Measurements from ENCODE around the gene CWH43.
"Not testable (repeated sequence)": the region's sequence is repeated elsewhere in the genome, so short reads cannot be mapped to it uniquely, and the experiment has no call there.

CWH43 gene

GRCh38 chr4:49107262-49107661 lies 121.2 kb downstream of the CWH43 start:
- H3K27me3 ChIP-seq (ENCODE audit: insufficient read depth, low read length); H3K4me1 ChIP-seq (ENCODE audit: insufficient read depth, low read length); H3K4me3 ChIP-seq (ENCODE audit: low read length); H2AFZ ChIP-seq (ENCODE audit: low read depth, low read length); H3K9me3 ChIP-seq (ENCODE audit: low read length); H3K36me3 ChIP-seq (ENCODE audit: insufficient read depth, low read length): not testable (repeated sequence)

DNA sequence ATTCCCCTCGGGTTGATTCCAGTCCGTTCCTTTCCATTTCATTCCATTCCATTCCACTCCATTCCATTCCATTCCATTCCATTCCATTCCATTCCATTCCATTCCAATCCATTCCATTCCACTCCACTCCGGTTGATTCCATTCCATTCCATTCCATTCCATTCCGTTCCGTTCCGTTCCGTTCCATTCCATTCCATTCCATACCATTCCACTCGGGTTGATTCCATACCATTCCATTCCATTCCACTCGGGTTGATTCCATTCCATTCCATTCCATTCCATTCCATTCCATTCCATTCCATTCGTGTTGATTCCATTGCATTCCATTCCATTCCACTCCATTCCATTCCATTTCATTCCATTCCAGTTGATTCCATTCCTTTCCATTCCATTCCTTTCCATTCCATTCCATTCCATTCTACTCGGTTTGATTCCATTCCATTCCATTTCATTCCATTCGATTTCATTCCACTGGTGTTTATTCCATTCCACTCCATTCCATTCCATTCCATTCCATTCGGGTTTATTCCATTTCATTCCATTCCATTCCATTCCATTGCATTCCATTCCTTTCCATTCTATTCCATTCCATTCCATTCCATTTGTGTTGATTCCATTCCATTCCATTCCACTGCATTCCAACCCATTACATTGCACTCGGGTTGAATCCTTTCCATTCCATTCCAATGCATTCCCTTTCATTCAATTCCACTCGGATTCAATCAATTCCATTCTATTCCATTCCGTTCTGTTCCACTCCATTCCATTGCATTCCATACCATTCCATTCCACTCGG lies 122.3 kb downstream of the CWH43 start:
- not testable (repeated sequence) for H3K4me1 ChIP-seq (ENCODE audit: insufficient read depth, low read length); H3K27me3 ChIP-seq (ENCODE audit: insufficient read depth, low read length); H3K4me3 ChIP-seq (ENCODE audit: low read length); H2AFZ ChIP-seq (ENCODE audit: low read depth, low read length); H3K9me3 ChIP-seq (ENCODE audit: low read length); H3K36me3 ChIP-seq (ENCODE audit: insufficient read depth, low read length)

DNA sequence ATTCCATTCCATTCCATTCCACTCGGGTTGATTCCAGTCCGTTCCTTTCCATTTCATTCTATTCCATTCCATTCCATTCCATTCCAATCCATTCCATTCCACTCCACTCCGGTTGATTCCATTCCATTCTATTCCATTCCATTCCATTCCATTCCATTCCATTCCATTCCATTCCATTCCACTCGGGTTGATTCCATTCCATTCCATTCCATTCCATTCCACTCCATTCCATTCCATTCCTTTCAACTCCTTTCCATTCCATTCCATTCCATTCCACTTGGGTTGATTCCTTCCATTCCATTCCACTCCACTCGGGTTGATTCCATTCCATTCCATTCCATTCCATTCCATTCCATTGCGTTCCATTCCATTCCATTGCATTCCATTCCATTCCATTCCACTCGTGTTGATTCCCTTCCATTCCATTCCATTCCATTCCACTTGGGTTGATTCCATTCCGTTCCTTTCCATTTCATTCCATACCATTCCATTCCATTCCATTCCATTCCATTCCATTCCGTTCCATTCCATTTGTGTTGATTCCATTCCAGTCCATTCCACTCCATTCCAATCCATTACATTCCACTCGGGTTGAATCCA lies 123.6 kb downstream of the CWH43 start:
- H3K36me3 ChIP-seq (ENCODE audit: insufficient read depth, low read length); H3K4me1 ChIP-seq (ENCODE audit: insufficient read depth, low read length); H3K9me3 ChIP-seq (ENCODE audit: low read length); H3K4me3 ChIP-seq (ENCODE audit: low read length); H3K27me3 ChIP-seq (ENCODE audit: insufficient read depth, low read length); H2AFZ ChIP-seq (ENCODE audit: low read depth, low read length): not testable (repeated sequence)

DNA sequence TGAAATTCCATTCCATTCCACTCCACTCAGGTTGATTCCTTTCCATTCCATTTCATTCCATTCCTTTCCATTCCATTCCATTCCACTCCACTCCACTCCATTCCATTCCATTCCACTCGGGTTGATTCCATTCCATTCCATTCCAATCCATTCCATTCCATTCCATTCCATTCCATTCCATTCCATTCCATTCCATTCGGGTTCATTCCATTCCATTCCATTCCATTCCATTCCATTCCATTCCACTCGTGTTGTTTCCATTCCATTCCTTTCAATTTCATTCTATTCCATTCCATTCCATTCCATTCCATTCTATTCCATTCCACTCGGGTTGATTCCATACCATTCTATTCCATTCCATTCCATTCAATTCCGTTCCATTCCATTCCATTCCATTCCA lies 124.5 kb downstream of the CWH43 start:
- H2AFZ ChIP-seq (ENCODE audit: low read depth, low read length); H3K27me3 ChIP-seq (ENCODE audit: insufficient read depth, low read length); H3K9me3 ChIP-seq (ENCODE audit: low read length); H3K4me1 ChIP-seq (ENCODE audit: insufficient read depth, low read length); H3K36me3 ChIP-seq (ENCODE audit: insufficient read depth, low read length); H3K4me3 ChIP-seq (ENCODE audit: low read length): not testable (repeated sequence)
